H1 (cell line): Measurements from ENCODE around the gene DIAPH2. TPM values are rescaled to one million over a fixed set of nuclear protein-coding genes. Genes with fewer than 3 reads are reported as not detected.

Experiments
- CTCF ChIA-PET: fragments of 300-600 bp; sonication (Branson Sonifier 250); formaldehyde crosslinking; loops from one replicate; lab custom pipeline; 2021; ENCODE audit not compliant: partially characterized antibody; lab: Charles Lee
- POLR2A ChIA-PET: fragments of 300-600 bp; sonication (Branson Sonifier 250); formaldehyde crosslinking; loops from one replicate; lab custom pipeline; 2021; ENCODE audit warnings: inconsistent platforms; ENCODE audit not compliant: partially characterized antibody; lab: Charles Lee
- DNase-seq, 2 experiments: peaks; one replicate each; pipeline versions ENCODE4 v3.0.0 to v3.0.0-alpha.2; 2010 to 2022; ENCODE audit warnings: low spot score in 2 of 2, low read depth in 1 of 2, mixed read lengths in 1 of 2
- FAIRE-seq: peaks from 2 replicates; lab custom pipeline; 2011; peaks lifted over from hg19 to GRCh38; lab: Jason Lieb, UNC
- H2AFZ ChIP-seq: 2 replicates; pipeline ENCODE4 v1.8.1; 2012; ENCODE audit warnings: low read length, inconsistent platforms
- H2AK5ac ChIP-seq: 2 replicates; pipeline ENCODE4 v1.6.1; 2013; ENCODE audit warnings: low read depth, low read length
- H2BK120ac ChIP-seq: replicated peaks from 2 replicates; pipeline ENCODE3; 2013; ENCODE audit warnings: low read depth, low read length, inconsistent platforms
- H2BK12ac ChIP-seq: 2 replicates; pipeline ENCODE4 v1.6.1; 2013; ENCODE audit warnings: low read depth, low read length
- H2BK15ac ChIP-seq: 2 replicates; pipeline ENCODE4 v1.6.1; 2013; ENCODE audit warnings: low read length
- H2BK20ac ChIP-seq: 2 replicates; pipeline ENCODE4 v1.6.1; 2013; ENCODE audit warnings: low read length
- H2BK5ac ChIP-seq: 2 replicates; pipeline ENCODE4 v1.6.1; 2013; ENCODE audit warnings: low read depth, low read length
- H3K14ac ChIP-seq: 2 replicates; pipeline ENCODE4 v1.6.1; 2013; ENCODE audit warnings: inconsistent platforms; ENCODE audit not compliant: insufficient read length
- H3K18ac ChIP-seq: 2 replicates; pipeline ENCODE4 v1.6.1; 2013; ENCODE audit warnings: low read length; ENCODE audit errors: extremely low read depth
- H3K23ac ChIP-seq: 2 replicates; pipeline ENCODE4 v1.6.1; 2013; ENCODE audit warnings: inconsistent platforms; ENCODE audit not compliant: insufficient read length
- H3K23me2 ChIP-seq: 2 replicates; pipeline ENCODE4 v1.6.1; 2013; ENCODE audit warnings: low read depth, low read length
- H3K27ac ChIP-seq: 2 replicates; pipeline ENCODE4 v1.6.1; 2011; ENCODE audit warnings: low read depth, low read length, inconsistent platforms
- H3K27me3 ChIP-seq, 4 experiments: replicated peaks in 1 of 4; 1 replicate in 1 of 4; 2 replicates in 3 of 4; pipeline versions ENCODE4 v1.6.1 to v1.8.1; 2011 to 2013; ENCODE audit warnings: low read length in 3 of 4, mild to moderate bottlenecking in 3 of 4, inconsistent platforms in 2 of 4, mixed read lengths in 2 of 4, moderate library complexity in 1 of 4; ENCODE audit not compliant: control insufficient read depth in 3 of 4, insufficient read depth in 3 of 4; ENCODE audit errors: extremely low read depth in 1 of 4
- H3K36me3 ChIP-seq, 4 experiments: 2 replicates each; pipeline versions ENCODE4 v1.6.1 to v1.8.1; 2011 to 2013; ENCODE audit warnings: mild to moderate bottlenecking in 4 of 4, low read length in 3 of 4, moderate library complexity in 2 of 4, control low read depth in 1 of 4, inconsistent platforms in 1 of 4; ENCODE audit not compliant: insufficient read depth in 4 of 4, control insufficient read depth in 2 of 4
- H3K4ac ChIP-seq: replicated peaks from 2 replicates; pipeline ENCODE3; 2013; ENCODE audit warnings: low read length, low read depth, mixed read lengths, inconsistent platforms; ENCODE audit not compliant: insufficient read length
- H3K4me1 ChIP-seq, 4 experiments: replicated peaks in 1 of 4; 1 replicate in 1 of 4; 2 replicates in 3 of 4; pipeline versions ENCODE4 v1.6.1 to v1.8.1; 2011 to 2013; ENCODE audit warnings: low read length in 3 of 4, inconsistent platforms in 2 of 4, mixed read lengths in 1 of 4; ENCODE audit not compliant: insufficient read depth in 4 of 4, control insufficient read depth in 3 of 4
- H3K4me2 ChIP-seq, 2 experiments: 2 replicates each; pipeline versions ENCODE4 v1.6.1 to v1.8.1; 2011 to 2013; ENCODE audit warnings: low read depth in 2 of 2, low read length in 2 of 2, control low read depth in 1 of 2, inconsistent platforms in 1 of 2, mild to moderate bottlenecking in 1 of 2; ENCODE audit not compliant: insufficient read depth in 1 of 2
- H3K4me3 ChIP-seq, 4 experiments: fragments of 200-600, 300-600 bp in 1 of 4; sonication (generic), shearing (Covaris generic), sonication (Bioruptor Twin) in 1 of 4; 2 replicates each; pipeline versions ENCODE4 v1.5.1 to v1.8.1; 2011 to 2016; ENCODE audit warnings: low read length in 4 of 4, low read depth in 3 of 4, control low read depth in 2 of 4, inconsistent platforms in 2 of 4, mild to moderate bottlenecking in 2 of 4, mixed read lengths in 1 of 4, moderate library complexity in 1 of 4; ENCODE audit not compliant: insufficient read depth in 2 of 4; ENCODE audit errors: extremely low read depth in 1 of 4
- H3K56ac ChIP-seq: replicated peaks from 2 replicates; pipeline ENCODE3; 2013; ENCODE audit warnings: low read depth, mild to moderate bottlenecking, mixed read lengths, low read length, inconsistent platforms; ENCODE audit not compliant: insufficient read length
- H3K79me1 ChIP-seq: 2 replicates; pipeline ENCODE4 v1.6.1; 2013; ENCODE audit warnings: low read depth, low read length, control low read depth
- H3K79me2 ChIP-seq, 2 experiments: 2 replicates each; pipeline versions ENCODE4 v1.6.1 to v1.8.1; 2012 to 2013; ENCODE audit warnings: low read length in 2 of 2, mild to moderate bottlenecking in 2 of 2, inconsistent platforms in 1 of 2; ENCODE audit not compliant: insufficient read depth in 2 of 2, control insufficient read depth in 1 of 2
- H3K9ac ChIP-seq, 4 experiments: replicated peaks in 1 of 4; 1 replicate in 1 of 4; 2 replicates in 3 of 4; pipeline versions ENCODE4 v1.6.1 to v1.8.1; 2011 to 2013; ENCODE audit warnings: low read depth in 3 of 4, low read length in 3 of 4, control low read depth in 2 of 4, mild to moderate bottlenecking in 2 of 4, moderate library complexity in 2 of 4, inconsistent platforms in 1 of 4; ENCODE audit errors: extremely low read depth in 1 of 4
- H3K9me3 ChIP-seq, 2 experiments: 2 replicates each; pipeline versions ENCODE4 v1.6.1 to v1.8.1; 2012 to 2013; ENCODE audit warnings: mild to moderate bottlenecking in 2 of 2, moderate library complexity in 2 of 2, control low read depth in 1 of 2, inconsistent platforms in 1 of 2, low read depth in 1 of 2, low read length in 1 of 2, mixed read lengths in 1 of 2; ENCODE audit not compliant: insufficient read depth in 2 of 2
- H4K20me1 ChIP-seq, 2 experiments: replicated peaks in 1 of 2; 2 replicates each; pipeline versions ENCODE3 to v1.8.1; 2011 to 2013; ENCODE audit warnings: inconsistent platforms in 2 of 2, low read length in 2 of 2, mild to moderate bottlenecking in 1 of 2; ENCODE audit not compliant: insufficient read depth in 2 of 2, control insufficient read depth in 1 of 2
- H4K5ac ChIP-seq: 2 replicates; pipeline ENCODE4 v1.6.1; 2013; ENCODE audit warnings: low read length, low read depth, mixed read lengths, inconsistent platforms; ENCODE audit not compliant: insufficient read length
- H4K8ac ChIP-seq: 2 replicates; pipeline ENCODE4 v1.8.0; 2013; ENCODE audit warnings: mild to moderate bottlenecking, moderate library complexity, low read length, inconsistent platforms; ENCODE audit not compliant: insufficient read depth; ENCODE audit errors: extremely low read depth
- H4K91ac ChIP-seq: replicated peaks from 2 replicates; pipeline ENCODE3; 2013; ENCODE audit warnings: low read length, mixed read lengths, inconsistent platforms; ENCODE audit not compliant: insufficient read length
- MAFK ChIP-seq: IDR thresholded peaks from 2 replicates; pipeline ENCODE4 v1.6.1; 2012; ENCODE audit warnings: low read depth, mild to moderate bottlenecking, improper control_type of control experiment, low read length
- RFX5 ChIP-seq: IDR thresholded peaks from 2 replicates; pipeline ENCODE4 v1.6.1; 2011; ENCODE audit warnings: low read depth, low read length, improper control_type of control experiment, borderline replicate concordance
- ZNF274 ChIP-seq: IDR thresholded peaks from 2 replicates; pipeline ENCODE4 v1.7.0; 2012; ENCODE audit warnings: low read length, borderline replicate concordance; ENCODE audit errors: extremely low read depth
- WGBS, 2 experiments: shearing (Covaris generic) in 1 of 2; methylation state at CpG; one replicate each; pipeline versions ENCODE4 v1.1.6 to v1.1.7; 2013 to 2015; ENCODE audit warnings: low lambda C conversion rate in 2 of 2, mixed read lengths in 2 of 2, inconsistent platforms in 1 of 2, low coverage in 1 of 2, missing lambda C conversion rate in 1 of 2; ENCODE audit not compliant: insufficient replicate concordance in 2 of 2, insufficient coverage in 1 of 2, insufficient read length in 1 of 2; ENCODE audit errors: extremely low coverage in 1 of 2, missing lambda C conversion rate in 1 of 2; 5-methylcytosine and 5-hydroxymethylcytosine counted together
- polyA plus RNA-seq, 7 experiments: library from polyadenylated mRNA; depleted of rRNA in 3 of 7; stranded (reverse) in 5 of 7; unstranded in 2 of 7; fragments of >200 nt in 5 of 7; fragments of 200-250 nt in 2 of 7; gene quantifications; 1 replicate in 5 of 7; 2 replicates in 1 of 7; 4 replicates in 1 of 7; pipeline versions ENCODE4 v1.2.1 to v1.2.3, GENCODE V29; 2011 to 2013; ENCODE audit warnings: missing spikeins in 2 of 7, mixed read lengths in 2 of 7
- total RNA-seq: library from RNA; stranded (reverse); fragmentation: NEBNext Ultra II Directional; extraction: Animal tissue kit (Norgen Biotek cat#: 25700); gene quantifications from 2 replicates; pipeline ENCODE4 v1.2.1, GENCODE V29; 2021

The DIAPH2 gene
- total and polyA plus RNA-seq, 2 of the 8 experiments (the other 6 are each of a cell fraction or from before 2014, with no cell fraction given), result 4.4 to 24.3 TPM

DNA sequence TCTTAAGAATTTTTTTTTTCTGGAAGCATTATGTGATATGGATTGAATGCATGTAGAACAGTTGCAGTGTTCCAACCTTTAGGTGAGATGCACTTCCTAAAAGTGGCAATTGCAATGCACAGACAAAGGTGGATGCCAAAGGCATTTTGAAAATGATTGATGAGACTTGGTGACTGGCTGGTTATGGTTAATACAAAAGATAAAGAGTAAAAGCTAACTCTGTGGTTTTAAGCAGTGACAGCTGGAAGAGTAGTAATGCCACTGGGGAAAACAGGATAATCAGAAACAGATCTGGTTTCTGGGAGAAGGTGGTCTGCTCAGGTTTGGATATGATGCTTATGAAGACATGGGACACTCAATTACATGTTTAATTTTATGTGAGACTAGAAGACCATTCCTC, 544.7 kb downstream of the DIAPH2 start (continued):
- no peak for TF ChIP-seq ZNF274
- TF ChIP-seq, all 59 proteins: peak for 0

DNA sequence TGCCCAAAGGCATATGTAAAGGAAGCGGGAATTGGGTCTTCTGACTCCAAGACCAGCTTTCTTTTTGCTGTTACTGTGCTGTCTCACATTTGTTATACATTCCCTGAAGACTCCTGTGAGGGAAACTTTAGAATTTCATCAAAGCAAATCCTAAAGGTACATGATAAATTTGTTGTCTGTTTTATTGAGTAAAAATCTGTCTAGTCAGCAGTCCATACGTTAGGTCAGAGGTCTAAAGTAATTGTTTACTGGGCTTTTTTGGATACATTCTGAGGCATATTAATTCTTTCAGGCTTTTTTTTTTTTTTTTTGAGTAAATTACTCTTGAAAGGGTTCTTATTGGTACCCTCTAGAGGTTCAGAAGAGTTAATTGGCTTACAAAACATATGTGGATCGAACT, 546.3 kb downstream of the DIAPH2 start:
- CTCF ChIA-PET, result no interaction called here
- H3K9me3 ChIP-seq, result no peaks in the 10 kb centered on the region

More for the DNA sequence above, 546.3 kb downstream of the DIAPH2 start:
- H2AK5ac ChIP-seq, result no peak overlapping the region
- H4K20me1 ChIP-seq, result no peaks in the 10 kb centered on the region
- 85% methylated on average over 3 of the region's 3 CpGs; no CpG with 5 or more reads in 1 of the 2 experiments for WGBS, 2 experiments
- H2BK12ac ChIP-seq, result no peak overlapping the region
- no peaks in the 10 kb centered on the region for H3K79me2 ChIP-seq
- DNase-seq (no peak), FAIRE-seq (no peak)
- TF ChIP-seq RFX5 (no peak), MAFK (peak; percentile 57; the same call in 1 of the 2 replicates)
- no peaks in the 10 kb centered on the region for H3K27me3 ChIP-seq
- no peak overlapping the region for H4K5ac ChIP-seq
- H3K4ac ChIP-seq, result no peak overlapping the region
- no peak overlapping the region for H4K91ac ChIP-seq
- no peak overlapping the region for H4K8ac ChIP-seq
- no peak overlapping the region for H2AFZ ChIP-seq
- no peak overlapping the region for H2BK5ac ChIP-seq
- H3K79me1 ChIP-seq, result no peaks in the 10 kb centered on the region
- H3K4me2 ChIP-seq, result no peak overlapping the region
- no peak overlapping the region for H3K14ac ChIP-seq
- no peak overlapping the region for H3K4me3 ChIP-seq
- H3K56ac ChIP-seq, result no peak overlapping the region
- POLR2A ChIA-PET, result no interaction called here
- H3K18ac ChIP-seq, result no peak overlapping the region
- no peaks in the 10 kb centered on the region for H3K36me3 ChIP-seq
- H3K4me1 ChIP-seq, result no peaks in the 10 kb centered on the region
- H3K23ac ChIP-seq, result no peak overlapping the region
- no peak overlapping the region for H2BK20ac ChIP-seq
- H2BK120ac ChIP-seq, result no peak overlapping the region
- H3K27ac ChIP-seq, result no peak overlapping the region
- H3K9ac ChIP-seq, result no peak overlapping the region
- no peaks in the 10 kb centered on the region for H3K23me2 ChIP-seq
- H2BK15ac ChIP-seq, result no peak overlapping the region
